NB4 (cell line): Measurements from ENCODE around the gene GDAP1L1.
"Not testable (repeated sequence)": the region's sequence is repeated elsewhere in the genome, so short reads cannot be mapped to it uniquely, and the experiment has no call there.

ENCODE experiments used
- DNase-seq: peaks from one replicate; pipeline ENCODE4 v3.0.0; 2010; ENCODE audit warnings: low read depth
- H3K4me3 ChIP-seq: one replicate; pipeline ENCODE4 v1.5.1; 2011; ENCODE audit warnings: mild to moderate bottlenecking, low read depth, low read length, moderate library complexity
- CTCF ChIP-seq: IDR thresholded peaks from one replicate; pipeline ENCODE4 v1.5.1; 2012; ENCODE audit warnings: low read depth, low read length
- MAX ChIP-seq: IDR thresholded peaks from 2 replicates; pipeline ENCODE4 v1.6.1; 2011; ENCODE audit warnings: low read depth, low read length
- MYC ChIP-seq: IDR thresholded peaks from 2 replicates; pipeline ENCODE4 v1.6.1; 2011; ENCODE audit warnings: low read depth, low read length
- POLR2A ChIP-seq: IDR thresholded peaks from 2 replicates; pipeline ENCODE4 v1.6.1; 2011; ENCODE audit warnings: mild to moderate bottlenecking; ENCODE audit not compliant: insufficient read length; ENCODE audit errors: extremely low read depth

Gene GDAP1L1

GRCh38 chr20:44324343-44324742, 77.2 kb downstream of the GDAP1L1 start:
- DNase-seq = no peak
- H3K4me3 ChIP-seq = no peak overlapping the region
- TF ChIP-seq MAX (no peak), MYC (no peak), POLR2A (no peak), CTCF (no peak)

GRCh38 chr20:44326391-44327159, 79.5 kb downstream of the GDAP1L1 start:
- no peak for DNase-seq
- TF ChIP-seq CTCF = no peak
- no peak for TF ChIP-seq POLR2A
- TF ChIP-seq MAX = no peak
- TF ChIP-seq MYC = no peak
- H3K4me3 ChIP-seq = no peak overlapping the region

GRCh38 chr20:44327748-44328147, 80.6 kb downstream of the GDAP1L1 start:
- not testable (repeated sequence) for H3K4me3 ChIP-seq, DNase-seq

- H3K4me3 ChIP-seq = no peak overlapping the region
- TF ChIP-seq MAX (no peak), POLR2A (no peak), CTCF (no peak), MYC (no peak)
- no peak for DNase-seq
These were observed 81.3 kb downstream of the GDAP1L1 start for GRCh38 chr20:44328428-44328827.
